HG03439 (cell line): ENCODE results near the gene TAL1.
A peak's percentile ranks its signal among the peaks of the same experiment; 100 is the strongest.

ENCODE experiments used
- ATAC-seq: cut with Tn5 transposase; IDR thresholded peaks from one replicate; pipeline ENCODE4 v1.9.1; 2021; ENCODE audit warnings: mild to moderate bottlenecking, moderate library complexity; ENCODE audit not compliant: unreplicated experiment

TAL1 gene

DNA sequence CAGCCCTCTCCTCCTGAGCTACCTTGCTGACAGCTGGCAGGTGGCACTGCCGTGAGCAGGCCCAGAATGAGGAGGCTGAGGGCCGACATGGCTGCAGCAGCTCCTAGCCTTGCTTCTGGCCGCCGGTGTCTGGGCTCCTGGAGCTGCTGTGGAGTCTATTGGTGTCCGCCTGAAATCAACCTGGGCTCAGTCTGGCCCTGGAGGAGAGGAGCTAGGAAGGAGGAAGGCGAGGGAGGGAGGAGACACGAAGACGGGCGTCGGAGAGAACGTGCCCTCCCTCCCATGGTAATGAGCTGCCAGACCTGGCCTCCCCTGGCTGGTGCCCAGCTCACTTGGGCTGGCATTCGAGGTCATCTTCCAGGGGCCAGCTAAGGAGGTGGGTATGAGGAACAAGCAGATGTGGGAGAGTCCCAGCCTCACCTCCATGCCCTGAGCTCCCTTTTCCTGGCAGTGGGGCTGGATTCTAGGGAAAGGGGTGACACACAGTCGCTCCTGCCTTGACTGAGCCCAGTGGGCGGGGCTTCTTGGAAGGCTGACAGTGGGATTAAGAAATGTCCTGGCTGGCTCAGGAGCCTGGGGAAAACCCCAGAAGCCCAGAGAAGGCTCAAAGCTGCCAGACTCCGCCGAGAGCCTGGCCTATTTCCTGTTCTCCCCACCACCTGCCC lies 42.0 kb downstream of the TAL1 start, which contains the start of gene PDZK1IP1:
TSS of gene PDZK1IP1 (minus strand) at position 193 of the 665 bp plus-strand sequence. CDS start at position 89, 104 bp downstream.
- ATAC-seq = no peak

DNA sequence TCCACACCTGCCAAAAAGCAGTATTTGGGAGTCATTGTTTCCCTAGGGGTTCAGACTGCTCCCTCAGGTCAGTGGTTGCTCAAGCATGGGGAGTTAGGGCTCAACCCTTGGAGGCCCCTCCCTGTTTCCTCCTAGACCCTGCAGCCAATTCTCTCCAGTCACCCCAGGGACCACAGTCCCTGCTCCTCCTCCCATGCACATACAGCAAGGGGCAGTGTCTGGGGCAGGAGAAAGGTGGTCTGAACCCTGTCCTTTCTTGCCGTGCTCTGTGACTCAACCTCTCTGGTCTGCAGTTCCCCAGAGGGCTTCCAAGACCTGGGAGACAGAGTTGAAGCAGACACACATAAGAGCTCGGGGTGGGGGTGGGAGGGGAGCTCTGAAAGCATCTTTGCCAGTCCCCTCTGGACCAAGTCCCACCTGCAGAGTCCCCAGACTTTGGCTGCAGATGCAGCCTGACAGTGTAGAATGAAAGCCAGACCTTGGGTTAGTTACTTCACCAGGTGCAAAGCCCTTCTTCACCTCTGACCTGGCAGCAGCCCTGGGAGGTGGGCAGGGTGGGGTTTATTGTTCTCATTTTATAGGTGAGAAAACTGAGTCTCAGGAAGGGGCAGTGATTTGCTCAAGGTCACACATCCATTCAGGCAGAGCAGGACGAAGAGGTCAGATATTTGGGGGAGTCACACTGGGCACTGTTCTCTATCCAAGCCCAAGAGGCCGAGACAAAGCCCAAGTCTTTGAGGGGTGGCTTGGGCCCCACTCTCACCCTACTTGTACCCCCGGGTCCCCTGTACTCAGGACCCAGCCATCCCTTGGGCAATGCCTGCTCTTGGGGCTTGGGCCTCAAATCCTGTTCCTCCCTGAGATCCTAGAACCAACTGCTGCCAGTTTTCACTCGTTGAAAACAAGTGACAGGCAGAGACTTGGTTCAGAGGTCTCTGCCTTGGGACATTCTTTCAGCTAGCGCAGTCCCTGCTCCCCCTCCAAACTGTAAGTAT lies 42.9 kb downstream of the TAL1 start:
- no peak for ATAC-seq

DNA sequence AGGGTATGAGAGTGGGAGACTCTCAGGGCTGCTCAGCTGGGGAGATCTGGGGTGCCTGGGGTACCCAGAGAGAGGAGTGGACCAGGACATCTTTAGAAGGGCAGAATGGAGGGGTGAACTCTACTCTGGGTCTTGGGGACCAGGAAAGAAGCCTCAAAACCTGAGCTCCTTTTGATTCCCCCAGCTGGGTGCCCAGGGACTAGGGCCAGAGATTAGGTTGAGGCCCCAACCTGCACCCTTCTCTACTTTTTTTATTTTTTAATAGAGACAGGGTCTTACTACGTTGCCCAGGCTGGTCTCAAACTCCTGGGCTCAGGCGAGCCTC lies 44.1 kb downstream of the TAL1 start:
- no peak for ATAC-seq

DNA sequence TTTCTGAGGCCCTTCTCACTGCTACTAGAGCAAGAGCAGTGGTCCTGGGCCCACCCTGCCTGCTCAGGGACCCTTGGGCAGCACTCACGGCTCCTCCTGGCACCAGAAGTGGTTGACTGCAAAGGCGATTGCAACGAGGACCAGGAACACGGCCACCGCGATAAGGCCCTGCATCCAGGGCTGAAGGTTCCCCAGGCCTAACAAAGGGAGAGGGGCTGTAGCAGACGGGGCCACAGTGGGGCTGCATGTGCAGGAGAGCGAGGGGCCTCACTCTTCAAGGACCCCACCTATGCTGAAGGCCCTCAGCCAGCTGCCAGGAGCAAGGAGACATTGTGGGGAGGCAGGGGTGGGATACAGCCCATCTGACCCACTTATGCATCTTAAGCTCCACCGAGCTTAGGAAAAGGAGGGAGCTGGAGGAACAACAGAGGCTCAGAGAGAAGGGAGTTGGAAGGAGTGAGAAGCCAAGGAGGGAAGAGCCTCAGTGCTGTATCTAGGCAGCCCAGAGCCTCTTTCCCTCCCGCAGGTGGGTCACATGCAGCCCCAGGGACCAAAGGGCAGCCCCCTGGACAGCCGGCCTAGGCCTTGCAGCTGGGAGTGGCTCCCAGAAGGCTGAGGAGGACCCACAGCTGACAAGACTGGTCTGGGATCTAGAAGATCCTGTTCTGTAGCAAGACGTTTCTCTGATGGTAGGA lies 44.6 kb downstream of the TAL1 start:
- ATAC-seq = no peak

GRCh38 chr1:47186267-47187185 lies 45.5 kb downstream of the TAL1 start:
- ATAC-seq = no peak

DNA sequence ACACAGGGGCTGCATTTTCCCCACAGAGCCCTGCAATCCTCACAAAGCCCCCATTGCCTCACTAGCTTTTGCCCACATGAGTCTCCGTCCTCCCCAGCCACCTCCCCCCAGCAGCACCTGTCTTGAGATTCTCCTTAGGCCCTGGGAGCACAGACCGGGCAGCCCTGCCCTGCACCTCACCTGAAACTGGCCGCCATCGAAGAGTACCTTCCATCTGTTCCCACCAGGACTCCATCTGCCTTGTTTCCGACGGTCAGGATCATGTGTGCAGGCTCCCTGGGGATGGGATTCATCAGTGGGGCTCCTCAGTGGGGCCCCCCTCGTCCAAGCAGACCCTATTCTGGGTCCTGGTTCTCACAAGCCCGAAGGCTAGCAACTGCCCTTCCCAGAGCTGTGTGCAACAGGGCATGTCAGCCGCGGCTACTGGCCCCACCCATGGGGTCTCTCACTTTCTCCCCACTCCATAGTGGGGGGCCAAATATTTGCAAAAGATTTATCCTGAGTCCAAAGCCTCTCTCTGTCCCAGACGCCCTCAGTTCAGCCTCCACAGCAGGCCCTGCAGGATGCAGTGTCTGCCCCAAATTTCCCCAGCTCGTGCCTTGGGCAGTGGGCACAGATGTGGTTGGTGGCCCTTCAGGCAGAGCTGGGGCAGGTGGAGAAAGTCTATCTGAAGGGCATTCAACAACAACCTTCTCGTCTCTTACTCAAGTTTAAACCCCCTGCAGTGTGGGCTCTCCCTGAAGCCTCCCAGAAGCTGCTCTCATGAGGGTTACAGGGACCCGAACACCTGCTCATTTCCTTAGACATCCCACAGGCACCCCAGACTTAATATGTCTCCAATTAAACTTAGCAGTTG lies 47.0 kb downstream of the TAL1 start:
- ATAC-seq = no peak

- ATAC-seq = no peak
These were observed 47.8 kb downstream of the TAL1 start for GRCh38 chr1:47184090-47184821.

DNA sequence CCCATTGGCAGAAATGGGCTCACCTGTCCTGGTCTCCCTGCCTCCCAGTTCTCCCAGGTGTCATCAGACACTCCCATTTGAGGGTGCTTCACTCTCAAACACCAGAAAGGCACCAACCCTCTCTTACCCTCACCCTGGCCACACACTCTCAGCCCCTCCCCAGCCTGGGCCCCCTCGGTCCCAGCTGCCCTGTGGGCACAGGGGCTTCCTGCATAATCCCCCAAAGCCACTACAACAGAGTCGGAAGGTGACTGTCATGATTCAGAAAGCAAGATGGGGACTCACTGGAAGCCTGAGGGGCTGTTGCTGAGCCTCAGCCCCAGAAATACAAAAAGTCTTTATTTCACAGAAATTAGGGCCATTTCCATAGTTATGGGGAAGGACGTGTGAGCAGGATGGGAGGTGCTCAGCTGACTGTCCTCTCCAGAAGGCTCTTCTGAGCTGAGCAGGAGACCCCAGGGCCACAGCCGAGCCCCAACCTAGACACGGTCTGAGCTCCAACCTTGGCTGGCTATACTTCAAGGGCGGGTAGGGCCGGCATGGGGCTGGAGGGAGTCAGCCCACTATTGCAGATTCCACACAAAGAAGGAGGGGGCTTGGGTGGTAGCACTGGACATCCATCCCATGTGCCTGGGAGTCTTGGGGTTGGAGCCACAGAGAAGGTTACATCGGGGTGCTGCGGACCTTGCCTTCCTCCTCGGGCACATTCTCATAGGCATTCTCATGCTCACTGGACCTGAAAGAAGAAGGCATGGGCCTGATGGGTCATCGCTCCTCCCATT lies 48.5 kb downstream of the TAL1 start:
- no peak for ATAC-seq

GRCh38 chr1:47182676-47183235 lies 49.3 kb downstream of the TAL1 start:
- ATAC-seq = no peak

- ATAC-seq = no peak
These were observed 49.9 kb downstream of the TAL1 start for GRCh38 chr1:47181955-47182675.

GRCh38 chr1:47181095-47181954 lies 50.7 kb downstream of the TAL1 start:
- no peak for ATAC-seq

DNA sequence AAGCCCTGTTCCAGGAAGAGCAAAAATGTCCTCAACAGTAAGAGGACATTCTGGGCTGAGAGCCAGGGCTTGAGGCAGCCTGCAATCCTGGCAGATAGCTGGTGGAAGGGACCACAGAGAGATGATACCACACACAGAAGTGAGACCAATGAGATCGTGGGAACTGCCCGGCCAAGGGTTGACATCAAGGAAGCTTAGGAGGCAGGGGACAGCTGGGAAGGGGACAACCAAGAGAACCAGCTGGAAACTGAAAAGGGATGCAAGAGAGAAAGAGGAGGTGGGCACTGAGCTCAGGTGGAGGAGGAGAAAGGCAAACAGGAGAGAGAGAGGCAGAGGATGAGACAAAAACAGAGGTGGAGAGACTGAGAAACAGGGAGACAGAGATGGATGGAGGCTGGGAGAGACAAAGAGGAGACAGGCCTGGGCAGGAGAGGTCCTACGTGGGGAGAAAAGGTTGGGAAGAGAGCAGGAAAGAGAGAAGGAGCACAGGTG lies 51.4 kb downstream of the TAL1 start:
- no peak for ATAC-seq

- no peak for ATAC-seq
These were observed 51.9 kb downstream of the TAL1 start for GRCh38 chr1:47179988-47180563.

- ATAC-seq = peak; percentile 76
These were observed 52.7 kb downstream of the TAL1 start for GRCh38 chr1:47179017-47179987.

- no peak for ATAC-seq
These were observed 53.4 kb downstream of the TAL1 start for GRCh38 chr1:47178654-47179016.
